ENCODE results near the gene IKBKG.

GRCh38 chrX:154529206-154529612 is 18.2 kb upstream of the IKBKG start:
- TF ChIP-seq CTCF (CRISPR knock-in tag; IDR thresholded peaks at IDR 0.05) (no peak), LCORL (IDR thresholded peaks at IDR 0.05) (no peak), LCORL (CRISPR knock-in tag; IDR thresholded peaks at IDR 0.05) (no peak), ZFP91 (CRISPR knock-in tag; IDR thresholded peaks at IDR 0.05; ENCODE audit: borderline replicate concordance) (no peak), SATB2 (CRISPR knock-in tag; IDR thresholded peaks at IDR 0.05) (no peak), ZKSCAN1 (IDR thresholded peaks at IDR 0.05; ENCODE audit: low read length) (no peak), GPN1 (CRISPR knock-in tag; IDR thresholded peaks at IDR 0.05; ENCODE audit: borderline replicate concordance) (no peak), NFRKB (IDR thresholded peaks at IDR 0.05) (no peak), FOXK1 (CRISPR knock-in tag; IDR thresholded peaks at IDR 0.05; ENCODE audit: borderline replicate concordance, low read depth) (no peak), NCOA1 (CRISPR knock-in tag; IDR thresholded peaks at IDR 0.05) (no peak), MXD1 (CRISPR knock-in tag; IDR thresholded peaks at IDR 0.05) (no peak), RAD51 (IDR thresholded peaks at IDR 0.05; ENCODE audit: borderline replicate concordance) (no peak), NONO (IDR thresholded peaks at IDR 0.05) (no peak), NONO (CRISPR knock-in tag; conservative IDR thresholded peaks at IDR 0.05) (no peak)
